ENCODE results near the gene ZNF506.

- TF ChIP-seq POLR2A (IDR thresholded peaks at IDR 0.05; ENCODE audit: borderline replicate concordance, extremely low read depth, insufficient read depth, insufficient read length) = no peak
- no peak for TF ChIP-seq CTCF (IDR thresholded peaks at IDR 0.05 in 2 of 3, conservative IDR thresholded peaks at IDR 0.05 in 1 of 3; ENCODE audit: borderline replicate concordance in 1 of 3, insufficient read depth in 1 of 3, low read depth in 2 of 3, low read length in 2 of 3)
- TF ChIP-seq SIN3A (IDR thresholded peaks at IDR 0.05; ENCODE audit: low read depth) = 0 out of 2 replicates have a peak, but pooled peaks have one; percentile 10
- TF ChIP-seq EZH2 (IDR thresholded peaks at IDR 0.05) = no peak
- no peak for TF ChIP-seq ZFX (IDR thresholded peaks at IDR 0.05)
Measured at GRCh38 chr19:19775891-19776205, 45.7 kb downstream of the ZNF506 start.
